ENCODE data around the gene KIF6.

DNA sequence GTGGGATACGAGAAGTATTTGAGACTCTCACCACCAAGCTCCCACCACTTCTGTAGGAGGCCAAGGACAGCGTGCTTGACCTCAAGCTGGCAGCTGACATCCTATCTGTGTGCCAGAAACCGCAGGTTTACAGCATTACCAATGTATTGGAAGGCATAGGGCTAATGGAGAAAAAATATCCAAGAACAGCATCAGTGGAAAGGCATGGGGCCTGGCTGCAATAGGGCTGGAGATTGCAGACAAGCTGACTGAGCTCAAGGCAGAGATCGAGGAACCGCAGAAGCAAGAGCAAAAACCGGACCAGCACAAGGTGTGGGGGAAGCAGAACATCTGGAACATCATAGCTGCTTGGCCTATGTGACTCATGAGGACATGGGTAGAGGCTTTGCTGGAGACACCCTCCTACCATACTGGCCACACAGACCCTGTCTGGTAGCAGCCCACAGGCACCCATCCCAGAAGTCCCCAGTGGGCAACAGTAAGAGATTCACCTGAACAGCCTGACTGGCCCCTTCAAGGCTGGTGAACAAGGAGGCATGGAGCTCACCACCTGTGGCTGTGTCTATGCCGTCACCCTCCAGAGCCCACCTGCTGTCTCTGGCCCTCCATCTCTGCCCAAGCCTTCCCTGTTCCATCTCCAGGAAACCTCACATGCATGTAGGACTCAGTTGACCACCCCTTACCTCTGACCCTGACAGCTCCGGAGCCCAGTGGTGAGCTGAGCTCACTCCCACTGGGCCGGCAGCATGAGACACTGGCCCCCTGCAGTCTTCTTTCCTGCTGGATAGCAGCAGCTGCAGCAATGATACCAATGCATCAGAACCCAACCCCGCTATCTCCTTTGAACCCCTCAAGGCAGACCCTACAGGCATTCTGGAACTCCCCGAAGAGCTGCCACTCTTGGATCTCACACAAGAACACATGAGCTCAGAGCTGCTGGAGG lies 171.1 kb downstream of the KIF6 start:
- TF ChIP-seq, protein P1, sequence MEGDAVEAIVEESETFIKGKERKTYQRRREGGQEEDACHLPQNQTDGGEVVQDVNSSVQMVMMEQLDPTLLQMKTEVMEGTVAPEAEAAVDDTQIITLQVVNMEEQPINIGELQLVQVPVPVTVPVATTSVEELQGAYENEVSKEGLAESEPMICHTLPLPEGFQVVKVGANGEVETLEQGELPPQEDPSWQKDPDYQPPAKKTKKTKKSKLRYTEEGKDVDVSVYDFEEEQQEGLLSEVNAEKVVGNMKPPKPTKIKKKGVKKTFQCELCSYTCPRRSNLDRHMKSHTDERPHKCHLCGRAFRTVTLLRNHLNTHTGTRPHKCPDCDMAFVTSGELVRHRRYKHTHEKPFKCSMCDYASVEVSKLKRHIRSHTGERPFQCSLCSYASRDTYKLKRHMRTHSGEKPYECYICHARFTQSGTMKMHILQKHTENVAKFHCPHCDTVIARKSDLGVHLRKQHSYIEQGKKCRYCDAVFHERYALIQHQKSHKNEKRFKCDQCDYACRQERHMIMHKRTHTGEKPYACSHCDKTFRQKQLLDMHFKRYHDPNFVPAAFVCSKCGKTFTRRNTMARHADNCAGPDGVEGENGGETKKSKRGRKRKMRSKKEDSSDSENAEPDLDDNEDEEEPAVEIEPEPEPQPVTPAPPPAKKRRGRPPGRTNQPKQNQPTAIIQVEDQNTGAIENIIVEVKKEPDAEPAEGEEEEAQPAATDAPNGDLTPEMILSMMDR (IDR thresholded peaks at IDR 0.05): no peak
- no peak for TF ChIP-seq POLR2A (IDR thresholded peaks at IDR 0.05)
- TF ChIP-seq POLR2AphosphoS5 (IDR thresholded peaks at IDR 0.05; ENCODE audit: insufficient read depth in 1 of 2, low read depth in 1 of 2): no peak
